H9 (cell line): ENCODE results near the gene NUDT2. TPM values are rescaled to one million over a fixed set of nuclear protein-coding genes. Genes with fewer than 3 reads are reported as not detected.

Experiments
- DNase-seq: peaks from one replicate; pipeline ENCODE4 v3.0.0-alpha.2; 2017
- H2AFZ ChIP-seq: one replicate; pipeline ENCODE4 v1.6.1; 2013; ENCODE audit warnings: mild to moderate bottlenecking, low read length, control low read depth, moderate library complexity
- H2AK5ac ChIP-seq: 2 replicates; pipeline ENCODE4 v1.6.1; 2013; ENCODE audit warnings: low read length, control low read depth, mixed read lengths; ENCODE audit not compliant: insufficient read length
- H2BK120ac ChIP-seq: one replicate; pipeline ENCODE4 v1.6.1; 2013; ENCODE audit warnings: low read depth, mild to moderate bottlenecking, low read length, control low read depth, inconsistent platforms; ENCODE audit not compliant: poor library complexity, severe bottlenecking
- H2BK12ac ChIP-seq: 2 replicates; pipeline ENCODE4 v1.6.1; 2013; ENCODE audit warnings: low read length, control low read depth, mixed read lengths, low read depth; ENCODE audit not compliant: insufficient read length
- H2BK15ac ChIP-seq: 2 replicates; pipeline ENCODE4 v1.6.1; 2013; ENCODE audit warnings: low read depth, low read length, control low read depth
- H2BK20ac ChIP-seq: one replicate; pipeline ENCODE4 v1.6.1; 2013; ENCODE audit warnings: low read depth, mild to moderate bottlenecking, low read length, control low read depth, inconsistent platforms; ENCODE audit not compliant: poor library complexity, severe bottlenecking
- H2BK5ac ChIP-seq: 2 replicates; pipeline ENCODE4 v1.6.1; 2013; ENCODE audit warnings: low read length, control low read depth, mixed read lengths; ENCODE audit not compliant: insufficient read length
- H3K14ac ChIP-seq: 2 replicates; pipeline ENCODE4 v1.6.1; 2013; ENCODE audit warnings: low read length, control low read depth; ENCODE audit not compliant: insufficient read depth
- H3K18ac ChIP-seq: 2 replicates; pipeline ENCODE4 v1.6.1; 2013; ENCODE audit warnings: low read depth, mild to moderate bottlenecking, mixed read lengths, low read length, control low read depth; ENCODE audit not compliant: insufficient read length
- H3K23ac ChIP-seq: 2 replicates; pipeline ENCODE4 v1.6.1; 2013; ENCODE audit warnings: low read length, control low read depth, mixed read lengths, low read depth; ENCODE audit not compliant: insufficient read length
- H3K23me2 ChIP-seq: 2 replicates; pipeline ENCODE4 v1.6.1; 2013; ENCODE audit warnings: low read depth, mild to moderate bottlenecking, mixed read lengths, low read length, control low read depth; ENCODE audit not compliant: insufficient read length, poor library complexity, severe bottlenecking
- H3K27ac ChIP-seq: 2 replicates; pipeline ENCODE4 v1.5.1; 2013; ENCODE audit warnings: low read length, control low read depth, mixed read lengths, low read depth; ENCODE audit not compliant: insufficient read length
- H3K27me3 ChIP-seq: 2 replicates; pipeline ENCODE4 v1.6.1; 2013; ENCODE audit warnings: low read length, control low read depth, inconsistent platforms; ENCODE audit not compliant: insufficient read depth
- H3K4ac ChIP-seq: 2 replicates; pipeline ENCODE4 v1.6.1; 2013; ENCODE audit warnings: low read depth, mild to moderate bottlenecking, control low read depth, inconsistent platforms, low read length, moderate library complexity
- H3K4me1 ChIP-seq: 2 replicates; pipeline ENCODE4 v1.6.1; 2013; ENCODE audit warnings: low read length, control low read depth, inconsistent platforms; ENCODE audit not compliant: insufficient read depth
- H3K4me2 ChIP-seq: 2 replicates; pipeline ENCODE4 v1.6.1; 2013; ENCODE audit warnings: low read length, control low read depth, mixed read lengths; ENCODE audit not compliant: insufficient read length, insufficient read depth
- H3K56ac ChIP-seq: 2 replicates; pipeline ENCODE4 v1.6.1; 2013; ENCODE audit warnings: low read depth, mild to moderate bottlenecking, mixed read lengths, low read length, control low read depth; ENCODE audit not compliant: insufficient read length
- H3K79me1 ChIP-seq: 2 replicates; pipeline ENCODE4 v1.6.1; 2013; ENCODE audit warnings: low read depth, mild to moderate bottlenecking, moderate library complexity, low read length, control low read depth, inconsistent platforms; ENCODE audit not compliant: insufficient read depth, poor library complexity, severe bottlenecking
- H3K79me2 ChIP-seq: 2 replicates; pipeline ENCODE4 v1.6.1; 2013; ENCODE audit warnings: low read length, control low read depth, inconsistent platforms; ENCODE audit not compliant: insufficient read depth
- H3K9ac ChIP-seq: 2 replicates; pipeline ENCODE4 v1.6.1; 2013; ENCODE audit warnings: low read length, control low read depth, mixed read lengths; ENCODE audit not compliant: insufficient read length; ENCODE audit errors: extremely low read depth
- H3K9me3 ChIP-seq: one replicate; pipeline ENCODE4 v1.6.1; 2013; ENCODE audit warnings: low read depth, low read length, inconsistent platforms; ENCODE audit not compliant: control insufficient read depth
- H3T11ph ChIP-seq: one replicate; pipeline ENCODE4 v1.6.1; 2013; ENCODE audit warnings: mild to moderate bottlenecking, low read length, control low read depth, inconsistent platforms
- H4K20me1 ChIP-seq: one replicate; pipeline ENCODE4 v1.6.1; 2013; ENCODE audit not compliant: control insufficient read depth, insufficient read length, insufficient read depth
- H4K5ac ChIP-seq: 2 replicates; pipeline ENCODE4 v1.6.1; 2013; ENCODE audit warnings: low read depth, mild to moderate bottlenecking, mixed read lengths, low read length, control low read depth; ENCODE audit not compliant: insufficient read length
- H4K8ac ChIP-seq: replicated peaks from 2 replicates; pipeline ENCODE4 v1.6.1; 2013; ENCODE audit warnings: low read length, control low read depth, mixed read lengths, low read depth; ENCODE audit not compliant: insufficient read length
- H4K91ac ChIP-seq: 2 replicates; pipeline ENCODE4 v1.6.1; 2013; ENCODE audit warnings: low read depth, mild to moderate bottlenecking, moderate library complexity, mixed read lengths, low read length, control low read depth; ENCODE audit not compliant: insufficient read length
- H3K27ac Mint-ChIP-seq, 3 experiments: 2 replicates in 2 of 3; 3 replicates in 1 of 3; pipeline ENCODE4 v1.8.0; 2020 to 2021; ENCODE audit warnings: mixed read lengths in 3 of 3, mild to moderate bottlenecking in 1 of 3, moderate library complexity in 1 of 3
- H3K27me3 Mint-ChIP-seq: 2 replicates; pipeline ENCODE4 v1.8.0; 2021; ENCODE audit warnings: low read depth, mild to moderate bottlenecking, moderate library complexity, mixed read lengths
- H3K36me3 Mint-ChIP-seq, 3 experiments: 2 replicates in 2 of 3; 3 replicates in 1 of 3; pipeline ENCODE4 v1.8.0; 2020 to 2021; ENCODE audit warnings: low read depth in 3 of 3, mixed read lengths in 3 of 3; ENCODE audit not compliant: insufficient read depth in 1 of 3
- H3K4me1 Mint-ChIP-seq, 2 experiments: 2 replicates each; pipeline ENCODE4 v1.8.0; 2020; ENCODE audit warnings: mixed read lengths in 2 of 2
- H3K4me3 Mint-ChIP-seq, 2 experiments: 2 replicates in 1 of 2; 3 replicates in 1 of 2; pipeline ENCODE4 v1.8.0; 2020 to 2021; ENCODE audit warnings: mild to moderate bottlenecking in 2 of 2, mixed read lengths in 2 of 2, moderate library complexity in 1 of 2
- H3K9me3 Mint-ChIP-seq, 2 experiments: 2 replicates in 1 of 2; 3 replicates in 1 of 2; pipeline ENCODE4 v1.8.0; 2020; ENCODE audit warnings: mild to moderate bottlenecking in 2 of 2, mixed read lengths in 2 of 2, moderate library complexity in 1 of 2
- CTCF ChIP-seq: fragments of 200-600 bp; sonication (generic); conservative IDR thresholded peaks from 3 replicates; pipeline ENCODE4 v1.8.0; 2021; ENCODE audit warnings: antibody characterized with exemption, mild to moderate bottlenecking
- WGBS: extraction: QIAGEN DNeasy Blood & Tissue Kit; methylation state at CpG from one replicate; pipeline ENCODE4 v1.1.7; 2013; ENCODE audit warnings: missing lambda C conversion rate, low lambda C conversion rate, mixed read lengths; ENCODE audit not compliant: insufficient read length; ENCODE audit errors: extremely low coverage; 5-methylcytosine and 5-hydroxymethylcytosine counted together
- total RNA-seq: library from RNA; stranded (reverse); gene quantifications from 2 replicates; pipeline ENCODE4 v1.2.1, GENCODE V29; 2021

The NUDT2 gene
- total RNA-seq, 1 experiment from 2014 or later, result 14.1 TPM

GRCh38 chr9:34363619-34364351, 34.4 kb downstream of the NUDT2 start:
- no peak overlapping the region for H3K18ac ChIP-seq
- peak; percentile 57 for DNase-seq
- H3K23ac ChIP-seq, result no peak overlapping the region
- no peak overlapping the region for H3K27ac ChIP-seq
- H2AFZ ChIP-seq, result peak overlapping the region; percentile 59
- H2BK15ac ChIP-seq, result no peak overlapping the region
- H2AK5ac ChIP-seq, result no peak overlapping the region
- no peaks in the 10 kb centered on the region for H4K20me1 ChIP-seq
- Mint-ChIP-seq H3K27me3 (peaks cover 14% of the 10 kb centered on the region), H3K9me3 (peaks cover 7 to 20% of the 10 kb centered on the region in 2 experiments; a peak in 4 of 5 replicates), H3K4me1 (peaks cover 25 to 26% of the 10 kb centered on the region in 2 experiments), H3K4me3 (peak overlapping the region; percentile 47 to 61), H3K27ac (peak overlapping the region; percentile 84 to 95 (median 89); a peak in 5 of 7 replicates), H3K36me3 (peaks cover 16 to 20% (median 17%) of the 10 kb centered on the region in 3 experiments; a peak in 6 of 7 replicates)
- H3K4ac ChIP-seq, result no peak overlapping the region
- H3K14ac ChIP-seq, result peak overlapping the region; percentile 41; the same call in 1 of the 2 replicates
- no peak overlapping the region for H4K91ac ChIP-seq
- H2BK5ac ChIP-seq, result no peak overlapping the region
- H3K56ac ChIP-seq, result no peak overlapping the region
- H4K8ac ChIP-seq, result no peak overlapping the region
- H3K23me2 ChIP-seq, result no peaks in the 10 kb centered on the region
- H4K5ac ChIP-seq, result no peak overlapping the region
- H3K4me1 ChIP-seq, result peaks cover 24% of the 10 kb centered on the region
- no peaks in the 10 kb centered on the region for H3K9me3 ChIP-seq
- no peak overlapping the region for H2BK12ac ChIP-seq
- TF ChIP-seq CTCF, result no peak
- no peak overlapping the region for H2BK120ac ChIP-seq
- no peaks in the 10 kb centered on the region for H3K79me2 ChIP-seq
- no peak overlapping the region for H2BK20ac ChIP-seq
- H3K9ac ChIP-seq, result peak overlapping the region; percentile 2
- H3K4me2 ChIP-seq, result peak overlapping the region; percentile 43
- no peaks in the 10 kb centered on the region for H3K27me3 ChIP-seq
- WGBS, result no CpG with 5 or more reads among the region's 13 CpGs
- no peaks in the 10 kb centered on the region for H3K79me1 ChIP-seq
- H3T11ph ChIP-seq, result no peak overlapping the region
